NCI-H2227 treated with DMSO at 0.1 percent for 48 hours (cell line): Measurements from ENCODE around the gene LRRTM2.
"Not testable (repeated sequence)": the region's sequence is repeated elsewhere in the genome, so short reads cannot be mapped to it uniquely, and the experiment has no call there.

Experiments used
- DNase-seq: peaks from one replicate; lab custom pipeline; 2025; lab: John Stamatoyannopoulos, UW

LRRTM2 gene, protein sequence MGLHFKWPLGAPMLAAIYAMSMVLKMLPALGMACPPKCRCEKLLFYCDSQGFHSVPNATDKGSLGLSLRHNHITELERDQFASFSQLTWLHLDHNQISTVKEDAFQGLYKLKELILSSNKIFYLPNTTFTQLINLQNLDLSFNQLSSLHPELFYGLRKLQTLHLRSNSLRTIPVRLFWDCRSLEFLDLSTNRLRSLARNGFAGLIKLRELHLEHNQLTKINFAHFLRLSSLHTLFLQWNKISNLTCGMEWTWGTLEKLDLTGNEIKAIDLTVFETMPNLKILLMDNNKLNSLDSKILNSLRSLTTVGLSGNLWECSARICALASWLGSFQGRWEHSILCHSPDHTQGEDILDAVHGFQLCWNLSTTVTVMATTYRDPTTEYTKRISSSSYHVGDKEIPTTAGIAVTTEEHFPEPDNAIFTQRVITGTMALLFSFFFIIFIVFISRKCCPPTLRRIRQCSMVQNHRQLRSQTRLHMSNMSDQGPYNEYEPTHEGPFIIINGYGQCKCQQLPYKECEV

DNA sequence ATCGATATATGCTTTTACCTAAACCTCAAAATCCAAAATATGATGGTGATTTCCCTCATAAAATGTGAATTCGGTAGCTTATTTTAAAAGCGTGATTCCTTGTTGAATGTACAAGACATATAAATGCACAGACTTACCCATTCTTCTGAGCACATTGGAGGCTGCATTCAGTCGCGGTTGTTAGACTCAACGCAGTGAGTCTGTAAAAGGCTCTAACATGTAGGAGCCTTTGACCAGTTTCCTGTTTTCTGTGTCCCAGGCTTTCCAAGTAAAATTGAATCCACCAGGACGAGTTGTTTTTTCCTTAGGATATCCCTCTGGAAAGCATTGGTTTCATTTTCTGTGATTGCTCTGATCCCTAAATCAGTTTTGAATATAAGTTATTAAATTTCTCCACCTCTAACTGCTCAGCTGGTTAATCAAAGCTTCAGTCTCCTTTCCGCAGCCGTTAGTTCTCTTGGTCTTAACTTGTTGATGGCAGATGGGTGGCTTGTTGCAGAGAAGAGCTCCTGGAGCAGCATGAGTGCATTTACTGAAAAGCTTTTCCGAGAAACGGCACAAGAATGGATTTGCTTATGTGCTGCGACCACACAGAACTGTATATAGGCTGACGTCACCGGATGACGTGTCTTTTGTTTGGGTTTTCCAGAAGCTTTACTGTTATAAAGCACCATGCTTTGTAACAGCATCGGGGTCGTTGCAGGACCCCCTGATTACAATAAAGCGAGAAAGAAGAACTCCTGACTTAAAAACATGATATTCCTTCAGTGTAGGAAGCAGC, at the start of gene LRRTM2:
Gene LRRTM2 (minus strand): TSS at position 565 of the 781 bp plus-strand sequence. CDS start 424 bp downstream, at position 141.
- DNase-seq: peak; percentile 54

DNA sequence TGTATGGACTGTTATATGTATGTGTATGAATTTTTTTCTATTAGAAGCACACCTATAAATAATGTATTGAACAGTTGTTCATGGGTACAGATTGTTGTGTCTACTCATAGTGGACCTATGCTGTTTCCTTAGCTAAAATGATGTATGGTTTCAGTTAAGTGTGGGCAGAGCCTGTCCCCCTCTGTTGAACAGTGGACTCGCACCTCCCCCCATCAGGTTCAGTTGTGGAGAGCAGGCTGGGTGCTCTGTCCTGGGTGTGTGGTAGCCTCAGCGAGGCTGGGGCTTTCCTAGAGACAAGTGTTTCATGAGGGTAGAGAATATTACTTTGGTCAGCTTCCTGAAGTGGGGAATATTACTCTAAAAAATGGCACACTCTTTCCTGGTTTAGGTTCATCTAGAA, 47.4 kb upstream of the LRRTM2 start:
- DNase-seq: no peak

DNA sequence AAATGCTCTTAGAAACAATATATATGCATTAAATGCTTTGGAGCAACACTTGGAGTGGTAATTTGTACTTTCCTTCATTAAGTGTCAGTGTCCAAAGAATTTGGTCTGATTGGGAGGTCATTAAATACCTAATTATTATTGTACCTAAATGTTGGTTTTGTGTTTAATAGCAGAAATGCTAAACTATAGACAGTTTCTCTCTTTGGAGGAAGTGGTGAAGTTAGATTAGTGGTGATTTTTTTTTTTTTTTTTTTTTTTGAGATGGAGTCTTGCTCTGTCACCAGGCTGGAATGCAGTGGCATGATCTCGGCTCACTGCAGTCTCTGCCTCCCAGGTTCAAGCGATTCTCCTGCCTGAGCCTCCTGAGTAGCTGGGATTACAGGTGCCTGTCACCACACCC, 46.2 kb upstream of the LRRTM2 start:
- DNase-seq: not testable (repeated sequence)

DNA sequence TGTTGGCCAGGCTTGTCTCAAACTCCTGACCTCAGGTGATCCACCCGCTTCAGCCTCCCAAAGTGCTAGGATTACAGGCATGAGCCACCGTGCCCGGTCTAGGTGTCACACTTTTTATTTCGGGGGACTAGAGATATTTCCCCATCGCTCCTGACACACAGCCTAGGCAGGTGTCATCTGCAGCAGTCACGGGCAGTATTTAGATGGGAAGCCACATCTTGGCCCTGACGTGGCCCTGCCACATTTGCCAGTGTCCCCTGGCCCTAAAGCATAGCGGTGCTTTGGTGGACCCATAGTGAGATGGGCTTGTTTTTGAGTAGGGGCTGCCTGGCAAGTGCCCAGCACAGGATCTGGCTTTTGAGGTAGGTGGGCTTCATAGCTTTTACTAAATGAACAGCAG, 45.0 kb upstream of the LRRTM2 start:
- no peak for DNase-seq

DNA sequence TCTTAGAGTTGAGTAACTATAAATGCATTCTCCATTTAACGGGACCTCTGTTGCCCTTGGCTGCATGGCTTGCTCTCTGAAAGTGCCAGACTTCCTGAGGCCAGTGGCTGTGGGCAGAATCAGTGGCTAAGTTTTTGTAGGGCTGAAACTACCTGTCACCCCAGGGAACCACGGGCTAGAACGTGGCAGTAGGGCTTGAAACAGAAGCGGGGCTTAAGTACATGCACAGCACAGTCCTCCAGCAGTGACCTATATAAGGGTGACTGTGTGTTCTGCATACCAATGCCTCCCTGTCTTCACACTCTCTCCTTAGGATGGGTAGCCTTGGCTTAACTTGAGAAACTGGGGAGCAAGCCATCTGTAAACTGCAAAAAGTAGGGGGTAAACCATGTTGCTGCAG, 43.6 kb upstream of the LRRTM2 start:
- DNase-seq: no peak

DNA sequence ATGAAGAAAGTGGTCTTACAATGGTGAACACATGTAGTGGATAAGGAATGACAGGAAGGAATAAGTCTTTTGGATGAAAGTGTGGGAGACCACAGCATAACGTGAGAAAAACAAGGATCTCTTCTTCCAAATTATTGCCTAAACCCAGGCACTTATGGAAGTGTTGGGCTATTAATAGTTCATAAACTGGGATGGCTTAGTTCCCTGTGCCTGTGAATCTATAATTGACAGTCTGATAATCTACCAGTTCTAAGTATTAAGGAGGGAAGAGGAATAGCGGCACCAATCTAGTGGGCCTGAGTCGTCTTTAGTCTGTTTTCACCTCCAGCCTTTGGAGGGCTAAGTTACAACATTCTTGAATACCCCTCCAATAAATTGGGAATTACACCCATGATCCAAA, 39.2 kb upstream of the LRRTM2 start:
- no peak for DNase-seq

DNA sequence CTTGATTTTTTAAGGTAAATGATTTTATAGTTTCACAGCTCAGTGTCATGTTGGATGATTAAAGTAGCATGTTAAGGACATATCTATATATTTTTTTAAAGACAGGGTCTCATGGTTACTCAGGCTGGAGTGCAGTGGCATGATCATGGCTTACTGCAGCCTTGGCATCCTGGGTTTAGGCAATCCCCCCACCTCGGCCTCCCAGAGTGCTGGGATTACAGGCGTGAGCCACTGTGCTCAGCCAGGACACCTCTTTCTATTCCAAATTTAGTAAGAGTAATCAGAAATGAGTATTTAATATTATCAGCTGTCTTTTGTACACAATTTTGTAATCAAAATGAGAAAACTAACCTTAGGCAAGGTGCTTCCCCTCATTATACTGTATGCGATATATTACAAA, 38.6 kb upstream of the LRRTM2 start:
- no peak for DNase-seq

DNA sequence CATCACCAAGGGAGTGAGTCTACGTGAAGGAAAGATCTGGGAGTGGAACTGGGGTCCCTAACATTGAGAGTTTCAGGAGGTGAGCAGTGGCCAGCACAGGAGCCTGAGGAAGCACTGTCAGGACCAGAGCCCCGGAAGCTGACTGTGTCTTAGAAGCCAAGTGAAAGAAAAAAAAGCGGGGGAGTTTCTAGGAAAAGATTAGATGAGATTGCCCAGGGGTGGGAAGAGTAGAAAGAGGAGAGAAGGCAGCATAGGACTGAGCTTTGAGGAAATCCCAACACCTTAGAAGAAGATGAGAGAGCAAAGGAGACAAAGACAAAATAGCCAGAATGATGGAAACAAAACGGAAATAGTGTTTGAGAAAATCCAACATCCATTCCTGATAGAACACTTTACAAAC, 37.0 kb upstream of the LRRTM2 start:
- DNase-seq: no peak

DNA sequence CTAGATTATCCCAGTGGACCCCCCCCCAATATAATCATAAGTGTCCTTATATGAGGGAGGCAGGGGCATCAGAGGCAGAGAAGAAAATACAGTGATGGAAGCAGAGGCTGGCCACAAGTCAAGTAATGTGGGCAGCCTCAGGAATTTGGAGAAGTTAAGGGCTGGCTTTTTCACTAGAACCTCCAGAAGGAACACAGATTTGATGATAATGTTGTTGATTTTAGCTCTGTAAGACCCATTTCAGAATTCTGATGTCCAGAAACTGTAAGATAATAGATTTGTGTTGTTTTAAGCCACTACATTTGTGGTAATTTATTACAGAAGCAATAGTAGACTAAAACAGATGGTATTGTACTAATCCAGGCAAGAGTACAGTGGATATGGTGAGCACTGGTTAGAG, 36.3 kb upstream of the LRRTM2 start:
- DNase-seq: no peak

DNA sequence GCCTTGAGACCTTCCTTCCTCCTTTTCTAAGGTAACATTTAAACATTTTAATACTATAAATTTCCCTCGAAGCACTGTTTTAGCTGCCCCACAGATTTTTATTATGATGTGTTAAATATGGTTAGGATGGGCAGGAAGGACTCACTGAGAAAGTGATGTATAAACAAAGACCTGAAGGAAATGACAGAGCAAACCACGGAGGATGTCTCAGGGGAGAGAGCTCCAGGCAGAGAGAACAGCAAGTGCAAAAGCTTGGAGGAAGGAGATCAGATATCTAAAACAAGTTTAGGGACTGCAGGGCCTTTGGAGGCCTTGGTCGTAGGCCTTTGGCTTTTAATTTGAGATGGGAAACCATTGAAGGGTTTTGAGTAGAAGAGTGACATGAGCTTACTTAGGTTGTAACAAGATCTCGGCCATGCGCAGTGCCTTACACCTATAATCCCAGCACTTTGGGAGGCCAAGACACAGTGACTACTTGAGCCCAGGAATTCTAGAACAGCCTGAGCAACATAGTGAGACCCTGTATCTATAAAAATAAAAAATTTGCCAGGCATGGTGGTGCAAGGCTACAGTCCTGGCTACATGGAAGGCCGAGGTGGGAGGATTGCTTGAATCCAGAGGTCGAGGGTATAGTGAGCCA, 35.5 kb upstream of the LRRTM2 start:
- no peak for DNase-seq

DNA sequence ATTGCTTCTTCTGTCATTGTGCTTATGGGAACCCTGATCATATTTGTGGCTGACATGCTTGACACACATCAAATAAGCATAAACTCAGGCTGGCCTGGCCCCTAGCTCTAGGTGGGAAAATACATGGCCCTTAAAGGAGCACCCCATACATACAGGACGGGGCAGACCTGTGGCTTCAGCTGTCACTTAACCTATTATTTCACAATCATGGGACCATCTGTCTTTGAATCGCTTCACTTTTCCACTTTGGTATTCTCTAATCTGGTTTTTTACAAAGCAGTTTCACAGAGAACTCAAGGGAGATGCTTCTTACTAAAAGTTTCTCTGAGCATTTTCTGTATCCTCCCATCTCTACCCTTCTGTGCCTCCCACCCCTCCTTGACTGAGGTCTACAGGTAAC, 34.6 kb upstream of the LRRTM2 start:
- no peak for DNase-seq

DNA sequence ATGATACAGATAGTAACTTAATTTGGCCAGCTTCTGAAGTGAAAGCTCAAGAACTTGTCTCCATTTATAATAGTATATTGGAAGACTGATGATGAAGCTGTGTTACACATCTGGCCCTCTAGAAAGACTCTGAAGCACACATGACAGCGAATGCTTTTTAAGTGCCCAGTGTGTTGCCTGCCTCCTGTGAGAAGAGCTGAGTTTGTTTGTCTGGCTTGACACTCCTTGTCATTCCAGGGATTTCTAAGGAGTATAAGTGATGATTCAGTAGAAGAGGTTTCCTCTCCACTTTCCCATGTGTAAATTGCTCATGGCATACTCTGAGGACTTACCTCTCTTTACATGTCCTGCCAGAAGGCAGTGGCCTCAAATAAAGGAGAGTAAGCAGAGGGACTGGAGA, 30.4 kb upstream of the LRRTM2 start:
- DNase-seq: no peak

DNA sequence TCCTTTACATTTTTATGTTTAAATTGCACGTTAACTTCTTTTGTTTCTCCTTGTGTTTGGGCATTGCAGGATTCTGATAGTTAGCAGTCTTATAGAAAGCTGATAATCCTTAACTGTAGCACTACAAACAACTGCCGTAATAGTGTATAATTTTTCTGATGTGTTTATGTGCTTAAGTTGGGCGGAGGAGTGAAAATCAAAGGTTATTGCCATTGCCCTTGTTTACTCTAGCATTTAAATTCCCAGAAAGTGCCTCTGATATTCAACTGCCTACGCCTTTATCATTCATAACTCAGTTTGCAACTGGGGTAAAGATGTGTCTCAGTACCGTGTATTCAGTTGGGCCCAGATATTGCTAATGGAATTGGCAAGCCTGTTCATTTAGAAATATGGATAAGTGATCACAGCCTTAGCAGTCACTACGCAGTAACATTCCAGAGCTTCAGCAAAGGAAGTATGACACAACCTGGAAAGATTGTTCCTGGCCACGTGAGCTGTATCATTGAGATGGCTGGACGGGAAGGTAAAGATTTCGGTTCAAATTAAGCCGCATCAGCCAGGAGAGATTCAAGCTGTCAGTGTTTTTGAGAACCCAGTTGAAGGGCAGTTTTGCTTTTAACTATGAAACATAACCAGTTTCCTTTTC, 28.1 kb upstream of the LRRTM2 start:
- DNase-seq: no peak

DNA sequence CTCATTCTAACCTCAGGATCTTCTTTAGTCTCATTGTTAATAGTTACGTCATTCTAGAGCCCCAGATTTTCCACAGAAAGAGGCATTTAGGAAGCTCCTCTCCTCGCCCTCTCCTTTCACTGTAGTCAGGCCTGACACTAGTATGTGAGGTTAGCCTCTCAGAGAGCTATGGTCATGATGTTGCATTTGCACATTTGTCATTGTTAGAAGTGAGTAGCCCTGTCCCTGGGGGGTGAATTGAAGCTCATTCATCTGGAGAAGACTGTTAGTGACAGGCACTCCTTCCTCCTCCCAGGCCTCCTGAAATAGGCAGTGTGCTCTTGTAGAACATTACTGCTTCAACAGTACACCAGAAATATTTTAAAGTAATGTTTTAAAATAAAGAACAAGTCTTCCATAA, 26.6 kb upstream of the LRRTM2 start:
- DNase-seq: no peak

DNA sequence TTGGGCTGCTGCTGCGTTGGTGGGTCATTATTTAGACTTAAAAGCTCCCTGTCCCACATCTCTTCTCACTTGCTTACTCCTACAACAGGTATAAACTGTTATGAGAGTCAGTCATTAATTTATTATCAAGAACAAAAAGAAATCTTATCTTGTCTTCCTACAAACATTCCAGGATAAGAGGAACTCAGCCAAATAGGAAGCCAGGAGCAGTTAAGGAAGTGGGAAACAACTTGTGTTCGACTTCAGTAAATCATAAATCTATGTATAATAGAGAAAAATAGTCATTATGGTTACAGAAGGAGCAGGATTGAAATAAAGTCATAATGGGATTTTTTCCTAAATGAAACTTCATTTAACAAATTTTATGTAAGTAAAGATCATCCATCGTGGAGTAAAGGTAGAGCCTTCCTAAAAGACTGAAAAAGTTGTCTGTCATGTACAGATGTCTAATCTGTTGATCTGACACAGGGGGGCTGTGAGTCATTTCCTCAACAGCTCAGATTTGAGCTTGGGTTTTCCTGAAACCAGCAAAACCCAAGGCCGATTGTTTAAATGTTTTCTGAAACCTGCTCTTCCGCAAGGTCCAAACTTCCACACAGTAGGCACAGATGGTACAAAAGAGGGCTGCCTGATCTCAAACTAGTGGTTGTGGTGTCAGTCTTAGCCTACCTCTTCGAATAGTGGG, 25.3 kb upstream of the LRRTM2 start:
- no peak for DNase-seq

DNA sequence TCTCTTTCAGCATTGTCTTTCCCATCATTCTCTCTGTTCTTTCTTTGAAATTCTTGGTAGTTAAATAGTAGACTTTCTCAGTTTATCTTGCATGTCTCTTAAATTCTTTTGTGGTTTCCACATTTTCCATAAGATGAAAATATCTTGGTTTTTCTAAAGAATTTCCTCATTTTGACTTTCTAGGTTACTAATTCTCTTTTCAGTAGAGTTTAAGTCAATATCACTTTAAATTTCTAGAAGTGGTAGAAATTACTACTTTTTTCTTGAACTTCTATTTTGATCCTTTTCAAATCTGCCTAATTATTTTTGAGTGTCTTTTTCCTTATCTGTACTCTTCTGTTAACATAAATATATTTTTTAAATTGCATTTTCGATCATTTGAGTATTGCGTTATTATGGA, 23.6 kb upstream of the LRRTM2 start:
- no peak for DNase-seq

DNA sequence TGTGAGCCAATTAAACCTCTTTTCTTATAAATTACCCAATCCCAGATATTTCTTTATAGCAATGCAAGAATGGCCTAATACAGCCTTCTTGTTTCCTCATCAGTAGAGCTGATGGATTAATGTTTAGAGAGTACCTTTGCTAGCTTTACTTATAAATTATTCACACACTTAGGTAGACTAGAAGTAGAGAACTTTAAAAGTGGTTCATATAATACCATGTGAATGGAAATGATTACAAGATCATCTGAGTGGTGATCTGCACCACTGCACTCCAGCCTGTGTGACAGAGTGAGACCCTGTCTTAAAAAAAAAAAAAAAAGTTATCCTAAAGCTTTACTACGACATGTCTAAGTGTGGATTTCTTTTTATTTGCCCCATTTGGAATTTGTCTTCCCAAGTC, 23.2 kb upstream of the LRRTM2 start:
- DNase-seq: no peak

DNA sequence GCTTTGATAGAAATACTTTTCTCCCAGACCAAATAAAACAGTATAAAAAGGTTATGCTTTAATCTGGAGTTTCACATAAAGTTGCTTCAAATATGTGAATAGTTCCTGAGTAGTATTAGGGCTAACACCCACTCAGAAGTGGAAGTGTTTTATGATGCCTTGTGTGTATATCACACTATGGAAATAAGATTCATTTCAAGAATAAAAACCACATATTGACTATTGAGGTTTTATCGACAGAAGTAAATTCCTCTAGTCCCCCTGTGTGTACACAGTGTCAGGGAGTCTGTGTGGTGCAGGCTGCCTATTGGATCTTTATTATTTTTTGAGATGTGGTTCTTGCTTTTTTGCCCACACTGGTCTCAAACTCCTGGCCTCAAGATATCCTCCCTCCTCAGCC, 20.8 kb upstream of the LRRTM2 start:
- DNase-seq: no peak

DNA sequence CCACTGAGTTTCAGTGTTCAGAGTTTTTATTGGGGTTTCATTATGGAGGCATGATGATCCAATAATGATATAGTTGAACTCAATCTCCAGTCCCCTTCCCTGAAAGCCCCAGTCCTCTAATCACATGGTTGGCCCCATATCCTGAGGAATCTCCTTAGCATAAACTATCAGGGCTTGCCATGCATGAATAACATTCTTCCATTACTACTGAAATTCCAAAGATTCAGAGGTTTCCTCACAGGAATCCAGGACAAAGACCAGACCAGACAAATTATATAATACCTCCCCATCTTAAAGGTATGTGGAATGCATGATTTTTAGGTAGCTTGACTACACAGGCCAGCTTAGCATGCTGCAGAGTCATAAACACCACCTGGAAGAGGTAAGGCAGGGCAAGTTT, 15.5 kb upstream of the LRRTM2 start:
- no peak for DNase-seq

DNA sequence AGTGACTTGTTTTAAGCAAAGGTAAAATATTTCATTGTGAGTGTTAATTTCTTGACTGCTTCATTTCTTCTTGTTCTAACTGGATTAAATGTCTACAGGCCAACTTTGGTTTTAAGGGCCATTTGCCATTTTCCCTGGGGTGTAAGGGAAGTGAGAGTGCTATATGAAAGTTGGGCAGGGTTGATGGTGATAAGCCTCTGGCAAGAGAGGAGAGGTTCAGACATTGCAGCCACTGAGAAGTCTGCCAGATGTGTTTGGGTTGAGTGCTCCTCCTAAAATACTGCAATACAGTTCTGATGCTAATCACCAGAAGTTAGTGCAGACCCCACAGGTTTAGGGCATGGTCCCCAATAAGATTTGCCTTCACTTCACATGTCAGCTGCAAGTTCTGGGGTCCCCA, 14.9 kb upstream of the LRRTM2 start:
- DNase-seq: no peak

DNA sequence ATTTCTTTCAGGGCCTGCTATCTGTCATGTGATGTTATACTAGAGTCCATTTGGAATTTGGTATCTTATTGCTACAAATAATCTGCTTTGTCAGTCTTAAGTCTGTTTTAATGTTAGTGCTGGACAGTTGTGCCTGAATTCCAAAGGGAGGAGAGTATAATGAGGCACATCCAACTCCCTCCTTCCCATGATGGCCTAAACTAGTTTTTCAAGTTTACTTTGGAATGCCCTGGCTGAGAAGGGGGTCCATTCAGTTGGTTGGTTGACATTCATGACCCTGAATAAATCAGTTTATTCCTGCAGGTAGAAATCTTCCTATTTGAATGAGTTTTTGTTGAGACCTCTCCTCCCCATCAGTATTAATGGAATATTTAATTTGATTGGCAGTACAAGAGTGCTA, 9.4 kb upstream of the LRRTM2 start:
- no peak for DNase-seq

DNA sequence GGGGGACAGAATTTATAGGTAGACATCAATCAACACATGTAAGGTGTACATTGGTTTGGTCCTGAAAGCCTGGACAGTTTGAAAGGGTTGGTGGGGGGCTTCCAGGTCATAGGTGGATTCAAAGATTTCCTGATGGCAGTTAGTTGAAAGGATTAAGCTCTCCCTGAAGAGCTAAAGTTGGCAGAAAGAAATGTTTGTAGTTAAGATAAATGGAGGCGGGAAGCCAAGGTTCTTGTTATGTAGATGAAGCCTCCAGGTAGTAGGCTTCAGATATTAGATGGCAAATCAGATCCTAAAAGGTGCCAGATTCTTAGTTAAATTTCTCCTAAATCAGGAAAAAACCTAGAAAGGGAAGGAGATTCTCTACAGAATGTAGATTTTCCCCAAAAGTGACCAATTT, 9.0 kb upstream of the LRRTM2 start:
- no peak for DNase-seq
